NT2/D1 (cell line): Measurements from ENCODE around the gene CAPN13.

Source experiments
- YY1 ChIP-seq: IDR thresholded peaks from 2 replicates; pipeline ENCODE4 v1.6.1; 2011; ENCODE audit not compliant: insufficient read length, insufficient read depth
- ZNF274 ChIP-seq: IDR thresholded peaks from 2 replicates; pipeline ENCODE4 v1.6.1; 2011; ENCODE audit warnings: mild to moderate bottlenecking, low read depth, low read length

DNA sequence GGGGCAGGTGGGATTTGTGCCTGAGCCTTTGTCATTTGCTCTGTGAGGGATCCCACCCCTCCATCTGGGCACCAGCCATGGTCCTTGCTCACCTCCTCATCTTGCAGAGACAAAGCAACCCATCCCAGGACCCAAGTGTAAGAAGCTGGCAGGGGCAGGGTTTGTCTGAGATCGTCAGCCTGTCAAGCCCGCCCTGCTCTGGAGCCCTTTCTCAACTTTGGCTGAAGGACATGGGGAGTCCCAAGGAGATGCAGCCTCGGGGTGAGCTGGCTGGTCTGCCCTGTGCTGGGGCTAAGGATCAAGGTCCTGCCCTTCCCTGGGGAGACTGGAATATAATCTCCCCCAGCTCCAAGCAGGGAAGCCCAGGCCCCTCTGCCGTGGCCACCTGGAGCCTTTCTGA, 86.0 kb downstream of the CAPN13 start:
- no peak for TF ChIP-seq YY1
- no peak for TF ChIP-seq ZNF274
